Right renal cortex interstitium (tissue), 3 donors: ENCODE data around the gene MAD1L1. TPM values are rescaled to one million over a fixed set of nuclear protein-coding genes. Genes with fewer than 3 reads are reported as not detected.
"Not testable (repeated sequence)": the region's sequence is repeated elsewhere in the genome, so short reads cannot be mapped to it uniquely, and the experiment has no call there.

Experiments used
- DNase-seq, 3 donors: peaks; one replicate each; pipeline ENCODE4 v3.0.0-alpha.2; 2013; ENCODE audit warnings: low read depth in 3 of 3, low spot score in 2 of 3
- polyA plus RNA-seq, 3 donors: library from polyadenylated mRNA; unstranded; fragments of 120-200 nt; gene quantifications; one replicate each; pipeline ENCODE4 v1.2.1, GENCODE V29; 2013; ENCODE audit not compliant: insufficient read length in 3 of 3

Gene MAD1L1
- polyA plus RNA-seq, 3 donors = 22.9 to 26.0 (median 25.1) TPM

DNA sequence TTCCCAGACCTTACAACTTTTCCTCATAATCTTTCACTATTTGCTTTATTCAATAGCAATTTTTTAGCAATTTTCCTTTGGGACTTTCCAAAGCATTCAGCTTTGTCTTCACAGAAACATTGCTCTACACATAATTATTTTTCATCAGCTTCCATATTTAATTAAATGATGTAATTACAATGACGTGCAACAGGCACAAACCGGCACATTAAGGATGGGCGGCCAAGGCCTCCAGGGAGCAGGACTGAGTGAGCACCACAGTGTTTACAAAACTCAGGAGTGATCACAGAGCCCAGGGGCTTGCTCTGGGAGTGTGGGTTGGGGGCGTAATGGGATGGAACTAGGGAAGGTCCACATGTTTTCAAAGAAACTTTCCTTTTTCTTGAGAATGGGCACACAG, 69.8 kb downstream of the MAD1L1 start:
- no peak for DNase-seq

DNA sequence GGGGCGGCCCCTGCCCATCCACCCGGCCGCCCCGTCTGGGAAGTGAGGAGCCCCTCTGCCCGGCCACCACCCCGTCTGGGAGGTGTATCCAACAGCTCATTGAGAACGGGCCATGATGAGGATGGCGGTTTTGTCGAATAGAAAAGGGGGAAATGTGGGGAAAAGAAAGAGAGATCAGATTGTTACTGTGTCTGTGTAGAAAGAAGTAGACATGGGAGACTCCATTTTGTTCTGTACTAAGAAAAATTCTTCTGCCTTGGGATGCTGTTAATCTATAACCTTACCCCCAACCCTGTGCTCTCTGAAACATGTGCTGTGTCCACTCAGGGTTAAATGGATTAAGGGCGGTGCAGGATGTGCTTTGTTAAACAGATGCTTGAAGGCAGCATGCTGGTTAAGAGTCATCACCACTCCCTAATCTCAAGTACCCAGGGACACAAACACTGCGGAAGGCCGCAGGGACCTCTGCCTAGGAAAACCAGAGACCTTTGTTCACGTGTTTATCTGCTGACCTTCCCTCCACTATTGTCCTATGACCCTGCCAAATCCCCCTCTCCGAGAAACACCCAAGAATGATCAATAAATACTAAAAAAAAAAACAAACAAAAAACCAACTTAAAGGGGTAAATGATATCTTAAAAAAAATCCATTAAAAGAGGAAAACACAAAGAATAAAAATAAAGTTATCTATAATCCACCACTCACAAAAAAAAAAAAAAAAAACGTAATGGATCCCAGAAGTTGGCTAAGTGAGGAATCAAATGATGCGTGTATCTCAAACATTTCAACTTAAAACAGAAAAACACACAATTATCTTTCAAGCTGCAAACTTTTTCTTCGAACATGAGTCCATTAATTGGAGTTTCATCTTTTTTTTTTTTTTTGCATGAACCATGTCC, 70.5 kb downstream of the MAD1L1 start:
- not testable (repeated sequence) for DNase-seq

- no peak for DNase-seq
Measured at GRCh38 chr7:2159176-2159520, 73.6 kb downstream of the MAD1L1 start.

DNA sequence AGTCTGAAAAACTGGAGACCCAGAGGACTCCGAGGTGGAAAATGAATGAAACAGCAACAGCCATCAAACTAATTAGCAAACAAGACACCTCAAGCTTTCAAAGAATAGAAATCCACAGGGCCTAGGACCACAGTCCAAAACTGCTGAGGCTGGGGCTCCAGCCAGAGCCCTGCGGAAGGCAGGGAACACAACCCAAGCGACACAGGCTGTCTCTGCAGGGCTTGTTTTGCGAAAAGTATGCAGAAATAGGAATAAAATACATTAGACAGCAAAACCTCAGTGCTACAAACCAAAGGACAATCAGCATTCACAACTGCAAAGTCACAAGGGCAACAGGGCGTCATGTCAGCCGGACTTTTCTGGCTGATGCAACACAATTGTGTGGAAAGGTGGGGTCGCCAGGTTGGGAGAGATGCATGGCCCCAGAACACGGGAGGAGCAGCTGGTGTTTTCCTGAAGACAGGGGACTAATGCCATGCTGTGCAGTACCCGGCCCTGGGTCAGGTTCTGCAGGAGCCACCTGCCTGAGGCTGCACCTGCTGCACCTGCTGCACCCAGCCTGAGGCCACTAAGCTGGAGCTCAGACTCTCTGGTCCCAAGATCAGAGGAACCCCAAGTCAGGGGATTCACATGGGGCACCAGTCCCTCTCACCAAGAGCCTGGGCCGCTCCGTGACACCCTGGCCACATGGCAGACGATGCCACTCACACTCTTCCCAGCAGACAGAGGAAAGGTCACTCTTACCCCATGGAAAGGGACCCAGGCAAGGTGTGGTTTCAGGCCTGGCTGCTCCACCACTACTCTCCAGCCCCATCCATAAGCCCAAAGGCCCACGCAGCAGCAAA, 74.2 kb downstream of the MAD1L1 start:
- no peak for DNase-seq

DNA sequence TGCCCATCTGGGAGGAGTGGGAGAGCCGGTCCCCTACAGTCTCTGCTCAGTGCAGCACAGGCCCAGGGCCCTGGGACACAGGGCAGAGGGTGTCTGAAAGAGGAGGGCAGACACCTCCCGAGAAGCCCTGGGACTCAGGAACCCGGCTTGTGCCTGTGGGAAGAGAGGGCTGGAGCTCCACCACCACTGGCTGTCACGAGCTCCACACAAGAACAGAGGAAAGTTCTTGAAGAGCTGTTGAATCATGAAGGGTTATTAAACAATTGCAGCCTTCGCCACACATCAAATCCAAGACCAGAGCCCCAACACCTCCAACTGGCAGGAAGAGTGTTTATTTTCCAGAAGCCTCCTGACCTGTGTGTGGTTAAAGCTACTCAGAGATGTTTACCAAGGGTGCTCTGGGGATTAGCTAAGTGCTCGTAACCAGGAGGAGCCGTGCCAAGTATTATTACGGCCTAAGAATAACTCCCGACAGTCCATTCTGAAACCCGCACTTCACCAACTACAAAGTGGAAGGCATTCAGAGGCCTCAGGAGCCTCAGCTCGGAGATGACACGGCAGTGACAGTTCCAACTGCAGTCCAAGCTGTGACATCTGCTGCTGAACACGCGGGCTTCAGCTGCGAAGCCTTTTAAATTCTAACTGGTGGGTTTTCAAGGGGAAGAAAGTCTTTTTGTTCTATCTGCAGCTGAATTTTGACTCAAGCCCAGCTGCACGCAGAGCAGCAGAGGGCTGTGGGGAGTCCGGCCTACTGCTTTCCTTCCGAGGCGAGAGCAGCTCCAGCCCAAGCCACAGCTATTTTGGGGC, 75.1 kb downstream of the MAD1L1 start:
- no peak for DNase-seq

- no peak for DNase-seq
Measured at GRCh38 chr7:2156756-2157472, 75.8 kb downstream of the MAD1L1 start.

- no peak for DNase-seq
Measured at GRCh38 chr7:2154831-2155230, 77.9 kb downstream of the MAD1L1 start.

DNA sequence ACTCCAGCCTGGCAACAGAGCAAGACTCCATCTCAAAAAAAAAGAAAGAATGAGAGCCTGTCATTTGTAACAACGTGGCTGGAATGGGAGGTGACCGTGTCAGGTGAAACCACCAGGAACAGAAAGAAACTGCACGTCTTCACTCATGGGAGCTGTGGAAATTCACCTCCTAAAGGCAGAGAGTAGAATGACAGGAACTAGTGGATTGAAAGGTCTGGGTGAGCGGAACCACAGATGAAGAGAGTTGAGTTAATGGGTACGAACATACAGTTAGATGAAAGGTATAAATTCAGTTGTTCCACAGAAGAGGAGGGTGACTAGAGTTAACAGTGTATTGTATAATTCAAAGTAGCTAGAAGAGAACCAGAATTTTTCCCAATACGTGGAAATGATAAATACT, 78.6 kb downstream of the MAD1L1 start:
- DNase-seq = no peak

- DNase-seq = no peak
Measured at GRCh38 chr7:2152646-2153045, 80.1 kb downstream of the MAD1L1 start.

DNA sequence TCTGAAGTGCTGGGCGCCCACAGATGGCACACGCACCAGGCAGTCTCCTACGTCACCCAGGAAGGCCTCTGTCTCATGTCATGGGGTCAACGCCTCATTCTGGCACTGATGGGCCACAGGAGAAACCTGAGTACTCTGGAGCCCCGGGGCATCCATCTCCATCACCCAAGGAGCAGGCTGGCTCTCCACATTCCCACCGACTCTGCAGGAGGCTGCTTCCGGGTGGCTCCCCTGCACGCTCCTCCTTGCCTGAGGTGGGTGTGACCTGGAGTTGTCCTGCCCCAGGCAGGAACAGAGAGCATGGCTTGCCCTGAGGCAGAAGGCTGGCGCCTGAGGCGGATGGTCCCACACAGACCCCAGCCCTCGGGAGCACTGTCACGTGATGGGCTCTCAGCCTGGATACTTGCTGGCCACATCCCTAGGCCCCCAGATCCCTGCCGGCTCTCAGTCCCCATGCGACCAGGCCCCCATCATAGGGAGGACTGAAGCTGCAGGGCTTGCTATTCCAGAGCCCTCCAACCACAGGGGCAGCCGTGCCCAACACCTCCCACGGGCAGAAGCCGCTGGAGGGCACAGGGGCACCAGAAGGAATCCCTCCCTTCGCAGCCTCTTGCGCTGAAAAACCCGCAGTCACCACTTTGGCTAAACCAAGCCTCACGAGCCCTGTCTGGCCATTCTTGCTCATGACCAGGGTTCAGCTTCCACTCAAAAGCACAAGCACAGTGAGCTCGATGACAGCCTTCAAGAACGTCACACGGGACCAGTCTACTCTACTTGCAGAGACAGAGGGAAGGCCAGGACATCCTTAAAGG, 80.7 kb downstream of the MAD1L1 start:
- DNase-seq = no peak

DNA sequence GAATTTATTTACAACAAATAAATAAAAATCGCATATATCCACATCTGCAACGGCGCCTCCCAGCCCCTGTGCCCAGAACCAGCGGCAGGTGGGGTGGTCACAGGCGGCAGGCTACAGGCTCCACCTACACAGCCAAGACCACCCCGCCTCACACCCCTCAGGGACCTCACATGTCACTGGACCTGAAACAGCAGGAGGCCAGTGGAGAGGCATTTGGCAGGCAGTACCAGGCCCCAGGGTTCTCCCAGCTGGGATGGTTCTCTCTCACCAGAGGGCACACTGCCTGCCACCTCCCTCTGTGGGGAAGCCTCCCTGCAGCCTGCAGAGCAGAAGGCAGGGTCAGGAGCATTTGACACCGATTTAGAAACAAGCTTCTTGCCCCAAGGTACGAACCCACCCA, 81.5 kb downstream of the MAD1L1 start:
- DNase-seq = no peak

DNA sequence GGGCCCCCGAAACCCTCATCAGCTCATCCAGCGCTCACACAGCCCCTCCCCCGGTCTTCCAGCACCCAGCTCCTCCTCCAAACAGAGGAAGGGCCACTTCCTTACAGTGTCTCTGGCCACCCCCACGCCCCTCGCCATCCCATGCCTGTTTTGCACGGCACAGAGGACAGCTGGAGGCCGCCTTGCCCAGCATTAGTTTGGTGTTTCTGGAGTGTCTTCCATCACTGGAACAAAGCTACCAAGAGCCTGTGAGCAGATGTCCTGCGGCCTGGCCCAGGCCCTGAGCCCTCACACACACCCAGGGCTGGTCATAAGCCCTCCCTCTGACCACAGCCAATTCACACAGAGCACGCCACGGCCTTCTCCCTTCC, 82.3 kb downstream of the MAD1L1 start:
- no peak for DNase-seq

GRCh38 chr7:2149672-2150444, 82.9 kb downstream of the MAD1L1 start:
- no peak for DNase-seq

GRCh38 chr7:2148814-2149213, 83.9 kb downstream of the MAD1L1 start:
- no peak for DNase-seq

- no peak for DNase-seq
Measured at GRCh38 chr7:2148189-2148588, 84.6 kb downstream of the MAD1L1 start.

DNA sequence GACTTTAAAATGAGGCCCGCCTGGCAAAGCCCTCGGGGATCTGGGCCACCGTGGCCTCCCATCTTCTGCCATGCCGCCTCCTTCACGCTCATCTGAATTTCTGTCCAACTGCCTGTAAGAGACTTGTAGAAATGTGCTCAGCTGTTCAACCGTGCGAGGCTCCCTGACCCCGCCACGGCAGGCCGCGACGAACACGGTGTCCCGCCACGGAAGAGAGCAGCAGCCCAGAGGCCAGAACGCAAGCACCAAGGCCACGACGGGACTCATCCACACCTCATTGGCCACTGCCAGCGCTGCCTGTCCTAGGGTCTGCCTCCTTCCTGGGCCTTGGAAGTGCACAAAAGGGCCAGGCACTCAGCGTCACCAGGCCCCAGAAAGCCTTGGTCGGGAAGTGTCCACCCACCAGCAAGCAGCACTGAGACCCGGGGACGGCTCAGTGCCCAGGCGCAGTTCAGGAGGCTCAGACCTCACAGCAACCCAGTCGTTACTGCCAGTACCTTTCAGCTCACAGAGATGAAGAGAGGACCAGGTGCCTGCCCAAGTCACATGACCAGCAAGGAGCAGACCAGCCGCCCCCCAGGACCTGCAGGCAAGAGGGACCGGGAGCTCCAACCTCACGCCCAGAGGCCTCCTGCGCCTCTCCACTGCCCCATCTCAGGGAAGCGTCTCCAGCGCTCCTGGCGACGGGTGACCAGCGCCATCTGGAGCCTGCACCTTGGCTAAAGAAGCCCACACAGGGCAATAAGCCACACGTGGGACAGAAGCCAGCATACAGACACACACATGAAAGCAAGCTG, 85.9 kb downstream of the MAD1L1 start:
- DNase-seq = no peak

GRCh38 chr7:2145835-2146580, 86.7 kb downstream of the MAD1L1 start:
- DNase-seq = no peak
